ENCODE data around the gene ISM1.

The ISM1 gene

DNA sequence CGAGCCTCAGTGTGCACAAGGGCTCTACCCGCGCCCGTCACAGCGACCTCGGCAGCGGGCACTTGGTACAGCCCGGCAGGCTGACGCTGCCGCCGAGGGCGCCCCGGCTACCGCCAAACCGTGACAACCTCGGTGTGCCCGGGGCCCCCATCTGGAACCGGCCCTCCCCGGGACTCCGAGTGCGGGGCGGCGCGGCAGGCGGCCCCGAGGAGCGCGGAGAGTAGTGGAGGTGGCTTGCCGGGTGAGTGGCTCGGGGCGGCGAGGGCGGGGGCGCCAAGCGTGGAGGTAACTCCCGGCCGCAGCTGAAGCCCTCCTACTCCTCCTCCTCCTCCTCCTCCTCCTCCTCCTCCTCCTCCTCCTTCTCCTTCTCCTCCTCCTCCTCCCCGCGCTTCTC, at the start of gene ISM1:
Gene ISM1, plus strand, starts transcription at position 371 of the 394 bp plus-strand sequence. CDS start 503 bp downstream, outside the sequence.
- no peak for DNase-seq (ENCODE audit: low read depth)

DNA sequence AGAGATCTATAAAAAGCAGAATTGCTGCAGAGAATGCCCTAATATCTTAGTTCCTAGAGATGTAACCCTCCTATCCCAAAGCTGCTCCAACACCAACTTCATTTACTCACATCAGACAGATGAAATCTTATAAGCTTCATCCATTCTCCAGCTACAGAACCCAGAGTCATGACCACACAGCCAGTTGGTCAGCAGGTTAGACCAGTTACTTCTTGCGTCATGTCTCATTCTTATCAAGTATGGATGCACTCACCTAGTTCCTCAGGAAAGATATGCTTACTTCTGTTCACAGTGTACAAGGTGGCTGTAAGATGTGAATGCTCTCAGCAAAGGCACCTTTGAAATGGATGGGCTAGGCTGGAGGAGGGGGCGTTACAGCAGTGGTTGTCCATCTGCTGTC, 47.9 kb upstream of the ISM1 start:
- DNase-seq (ENCODE audit: low read depth), result no peak

DNA sequence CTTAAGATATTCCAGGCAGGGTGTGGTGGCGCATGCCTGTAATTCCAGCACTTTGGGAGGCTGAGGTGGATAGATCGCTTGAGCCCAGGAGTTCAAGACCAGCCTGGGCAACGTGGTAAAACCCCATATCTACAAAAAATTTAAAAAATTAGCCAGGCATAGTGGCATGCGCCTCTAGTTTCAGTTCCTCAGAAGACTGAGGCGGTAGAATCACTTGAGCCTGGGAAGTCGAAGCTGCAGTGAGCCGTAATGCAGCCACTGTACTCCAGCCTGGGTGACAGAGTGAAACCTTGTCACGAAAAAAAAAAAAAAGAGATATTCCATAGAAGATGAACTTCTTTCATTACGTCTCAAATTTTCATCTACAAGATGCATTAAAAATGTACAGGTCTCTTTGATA, 46.7 kb upstream of the ISM1 start:
- no peak for DNase-seq (ENCODE audit: low read depth)

DNA sequence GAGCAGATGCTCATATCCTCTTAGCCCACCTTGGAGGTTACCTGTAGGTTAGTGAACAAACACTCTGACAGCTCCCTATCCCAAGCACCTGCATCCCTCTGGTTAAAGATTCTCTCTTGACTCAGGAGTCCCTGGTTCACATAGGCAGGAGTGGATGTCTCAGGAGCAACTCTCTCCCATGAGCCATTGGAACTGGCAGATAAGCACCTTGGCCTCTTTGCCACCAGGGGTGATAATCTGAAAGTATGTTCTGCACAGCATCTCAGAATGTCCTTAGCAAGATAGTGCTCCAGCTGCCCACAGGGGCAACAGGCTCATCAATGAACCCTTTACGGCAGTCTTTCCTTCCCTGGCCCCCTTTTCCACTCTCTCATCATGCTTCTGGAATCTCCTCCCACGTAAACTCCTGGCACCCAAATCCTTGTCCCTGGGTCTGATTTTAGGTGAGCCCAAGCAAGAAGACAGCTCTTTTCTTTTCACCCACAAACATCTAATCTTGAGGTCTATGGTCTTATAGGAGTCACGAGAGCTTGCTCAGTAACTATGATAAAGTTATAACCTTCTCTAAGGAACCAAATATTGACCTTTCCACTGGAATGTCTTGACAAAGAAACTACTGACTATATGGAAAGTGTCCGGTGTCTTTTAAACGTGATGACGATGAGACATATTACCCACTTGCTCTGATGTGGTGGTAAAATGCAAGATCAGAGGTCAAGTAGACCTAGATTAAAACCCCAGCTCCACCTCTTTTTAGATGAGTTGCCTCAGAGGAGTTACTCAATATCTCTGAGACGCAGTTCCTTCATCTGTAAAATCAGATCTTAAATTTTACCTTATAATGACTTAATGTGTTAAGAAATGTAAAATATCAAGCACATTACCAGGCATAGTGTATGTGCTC, 39.8 kb upstream of the ISM1 start:
- DNase-seq (ENCODE audit: low read depth), result no peak

DNA sequence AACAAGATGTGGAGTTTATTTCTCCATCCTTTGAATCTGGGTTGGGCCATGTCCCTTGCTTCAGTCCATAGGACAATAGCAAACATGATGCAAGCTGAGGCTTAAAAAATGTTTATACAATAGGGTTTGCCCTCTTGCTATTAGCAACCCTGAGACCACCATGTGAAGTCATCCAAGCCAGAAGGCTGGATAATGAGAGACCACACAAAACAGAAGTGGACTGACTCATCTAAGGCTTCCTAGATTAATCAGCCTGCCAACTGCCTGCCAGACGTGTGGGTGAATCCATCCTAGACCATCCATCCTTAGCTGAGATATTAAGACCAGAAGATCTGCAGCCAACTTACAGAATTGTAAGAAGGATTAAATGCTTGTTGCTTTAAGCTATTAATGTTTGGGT, 38.1 kb upstream of the ISM1 start:
- no peak for DNase-seq (ENCODE audit: low read depth)

DNA sequence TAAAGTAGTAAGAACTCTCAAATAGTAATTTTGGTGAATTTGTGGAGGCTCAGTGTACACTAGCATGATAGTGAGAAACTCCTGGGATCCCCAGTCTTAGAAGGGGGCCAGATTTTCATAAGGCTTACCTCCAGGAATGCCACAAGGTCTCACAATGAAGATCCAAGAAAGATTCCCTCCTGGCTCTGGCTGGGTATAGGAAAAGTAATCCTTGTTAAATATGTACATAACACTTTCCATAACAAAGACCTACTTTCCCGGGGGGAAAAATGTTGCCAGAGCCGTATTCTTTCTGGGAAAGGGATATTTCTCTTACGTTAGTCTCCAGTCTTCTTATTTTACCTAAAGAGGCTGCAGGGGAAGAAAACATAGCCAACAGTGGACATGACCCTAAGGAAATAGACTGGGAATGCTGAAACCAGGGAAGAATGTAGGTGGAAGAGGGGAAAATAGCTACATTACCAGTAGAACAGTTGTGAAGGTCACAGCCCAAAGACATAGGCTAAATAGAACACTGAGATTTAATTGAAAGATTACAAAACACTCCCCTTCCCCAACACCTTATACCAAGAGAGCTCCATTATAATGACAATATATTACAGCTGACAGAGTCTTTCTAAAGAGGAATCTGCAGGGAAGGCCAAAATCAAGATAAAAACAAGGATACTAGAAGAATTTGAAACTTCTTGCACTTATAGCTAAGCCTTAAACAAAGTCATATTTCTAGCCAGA, 34.9 kb upstream of the ISM1 start:
- DNase-seq (ENCODE audit: low read depth), result no peak

DNA sequence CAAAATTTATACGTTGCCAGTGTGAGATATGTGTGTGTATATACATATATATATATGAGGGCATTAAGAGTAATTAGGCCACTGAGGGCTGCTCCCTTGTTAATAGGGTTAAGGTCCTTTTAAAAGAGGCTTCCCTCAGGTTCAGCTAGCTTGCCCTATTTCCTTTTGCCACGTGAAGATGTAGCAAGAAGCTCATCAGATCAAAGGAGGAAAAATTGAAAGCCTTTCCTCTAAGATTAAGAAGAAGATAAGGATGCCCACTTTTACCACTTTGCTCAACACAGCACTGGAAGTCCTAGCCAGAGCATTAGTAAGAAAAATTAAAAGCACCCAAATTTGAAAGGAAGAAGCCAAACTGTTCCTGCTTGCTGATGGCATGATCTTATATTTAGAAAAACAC, 33.2 kb upstream of the ISM1 start:
- no peak for DNase-seq (ENCODE audit: low read depth)

DNA sequence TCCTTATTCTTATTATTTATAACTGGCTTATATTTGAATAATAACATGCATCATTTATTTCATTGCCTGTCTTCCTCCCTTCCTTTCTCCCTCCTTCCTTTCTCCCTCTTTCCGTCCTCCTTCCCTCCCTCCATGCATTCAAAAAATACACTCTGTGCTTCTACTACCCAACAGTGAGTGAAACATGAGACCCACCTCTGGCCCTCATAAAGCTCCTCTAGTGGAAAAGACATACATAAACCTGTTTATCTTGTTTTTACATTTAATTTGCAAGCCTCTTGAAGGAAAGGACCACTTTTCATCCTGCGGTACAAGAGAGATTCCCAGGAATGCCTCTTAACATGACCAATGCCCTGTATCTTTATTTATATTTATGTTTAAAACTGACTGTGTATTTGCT, 21.8 kb upstream of the ISM1 start:
- DNase-seq (ENCODE audit: low read depth), result no peak

DNA sequence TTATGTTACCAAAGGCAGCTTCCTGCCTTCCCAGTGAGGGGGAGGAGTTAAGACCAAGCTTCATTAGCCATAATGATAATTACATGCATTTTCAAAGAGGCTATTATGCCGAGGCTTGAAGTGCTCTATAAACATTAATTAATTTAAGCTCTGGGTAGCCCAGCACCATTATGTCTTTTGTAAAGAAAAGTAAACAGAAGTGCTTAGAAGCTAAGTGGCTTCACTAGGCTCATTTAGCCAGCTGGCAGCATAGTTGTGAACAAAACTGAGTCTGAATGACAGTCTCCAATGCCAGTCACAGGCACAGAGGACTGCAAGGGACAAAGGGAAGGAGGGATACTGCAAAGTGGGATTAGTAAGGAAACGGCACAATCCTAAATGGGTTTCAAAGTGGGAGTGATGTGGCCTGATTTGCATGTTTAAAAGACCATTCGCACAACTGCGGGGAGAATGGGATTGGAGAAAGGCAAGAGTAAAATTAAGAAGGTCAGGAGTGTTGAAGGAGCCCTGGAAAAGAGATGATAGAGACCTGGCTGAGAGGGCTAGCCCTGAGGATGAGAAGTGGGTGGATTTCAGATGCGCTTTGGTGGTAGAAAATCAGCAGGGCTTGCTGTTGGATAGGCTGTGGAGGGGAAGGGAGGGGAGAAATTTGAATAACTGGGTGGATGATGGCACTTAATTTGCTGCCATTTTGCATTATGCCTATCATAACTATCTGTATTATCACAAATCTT, 20.1 kb upstream of the ISM1 start:
- DNase-seq (ENCODE audit: low read depth), result no peak

DNA sequence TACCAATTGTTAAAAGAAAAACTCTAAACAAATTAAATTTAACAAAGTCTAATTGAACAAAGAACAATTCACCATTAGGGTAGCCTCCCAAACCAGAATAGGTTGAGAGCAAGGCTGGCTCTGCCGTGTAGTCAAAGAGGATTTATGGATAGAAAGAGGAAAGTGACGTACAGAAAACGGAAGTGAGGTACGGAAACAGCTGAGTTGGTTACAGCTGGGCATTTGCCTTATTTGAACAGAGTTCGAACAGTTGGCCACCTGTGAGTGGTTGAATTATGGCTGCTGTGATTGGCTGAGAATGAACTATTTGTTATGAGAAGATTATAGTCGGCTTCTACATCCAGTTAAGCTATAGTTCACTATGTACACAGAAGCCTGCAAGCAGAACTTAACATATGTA, 18.5 kb upstream of the ISM1 start:
- no peak for DNase-seq (ENCODE audit: low read depth)

DNA sequence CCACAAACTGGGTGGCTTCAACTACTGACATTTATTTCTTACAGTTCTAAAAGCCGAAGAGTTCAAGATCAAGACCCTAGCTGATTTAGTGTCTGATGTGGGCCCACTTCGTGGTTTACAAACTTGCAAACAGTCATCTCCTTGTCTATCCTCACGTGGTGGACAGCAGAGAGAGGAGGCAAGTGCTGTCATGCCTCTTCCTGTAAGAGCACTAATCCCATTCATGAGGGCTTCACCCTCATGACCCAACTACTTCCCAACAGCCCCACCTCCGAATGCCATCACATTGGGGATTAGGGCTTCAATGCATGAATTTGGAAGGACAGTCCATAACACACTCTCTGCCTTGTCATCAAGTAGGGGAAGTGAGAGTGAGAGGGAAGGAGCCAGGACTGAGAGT, 15.6 kb upstream of the ISM1 start:
- no peak for DNase-seq (ENCODE audit: low read depth)

DNA sequence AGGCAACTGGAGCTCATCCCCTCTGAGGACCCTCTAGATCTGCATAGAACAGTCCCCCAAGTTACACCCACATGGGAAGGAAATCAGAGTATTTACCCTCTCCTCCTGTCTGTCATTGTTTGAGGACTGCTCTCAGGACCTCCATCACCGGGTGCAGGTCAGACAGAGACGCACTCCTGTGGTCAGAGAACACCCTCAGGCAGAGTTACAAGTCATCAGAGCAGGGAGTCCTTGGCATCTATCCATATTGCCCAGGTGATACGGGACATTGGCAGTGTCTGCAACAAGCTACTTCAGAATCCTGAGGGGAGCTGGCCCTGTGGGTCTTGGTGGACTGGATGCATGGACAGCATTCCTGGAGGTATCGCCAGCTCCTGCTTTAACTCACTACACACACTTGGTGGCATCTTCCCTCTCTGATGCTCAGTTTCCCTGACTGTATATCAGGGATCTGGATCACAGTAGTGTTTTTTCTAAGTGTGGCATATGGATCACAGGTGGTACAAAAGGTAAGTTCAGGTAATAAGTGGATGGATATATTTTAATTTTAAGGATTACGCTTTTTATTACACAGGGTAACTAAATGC, 15.1 kb upstream of the ISM1 start:
- no peak for DNase-seq (ENCODE audit: low read depth)

DNA sequence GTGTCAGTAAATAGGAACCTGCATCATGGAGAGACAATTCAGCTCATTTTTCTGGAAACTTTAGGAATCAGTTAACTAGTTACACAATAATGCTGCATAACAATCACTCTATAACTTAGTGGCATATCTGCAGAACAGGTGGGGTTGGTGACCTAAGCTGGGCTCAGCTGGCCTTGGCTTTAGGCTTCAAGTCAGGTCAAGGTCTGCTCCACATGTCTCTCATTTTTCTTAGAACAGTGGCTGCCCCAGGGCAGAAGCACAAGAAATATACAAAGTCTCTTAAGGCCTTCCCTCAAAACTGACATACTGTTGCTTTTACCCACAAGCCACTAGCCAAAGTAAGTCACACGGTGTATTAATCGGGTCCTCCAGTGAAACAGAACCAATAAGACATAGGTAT, 14.1 kb upstream of the ISM1 start:
- no peak for DNase-seq (ENCODE audit: low read depth)

DNA sequence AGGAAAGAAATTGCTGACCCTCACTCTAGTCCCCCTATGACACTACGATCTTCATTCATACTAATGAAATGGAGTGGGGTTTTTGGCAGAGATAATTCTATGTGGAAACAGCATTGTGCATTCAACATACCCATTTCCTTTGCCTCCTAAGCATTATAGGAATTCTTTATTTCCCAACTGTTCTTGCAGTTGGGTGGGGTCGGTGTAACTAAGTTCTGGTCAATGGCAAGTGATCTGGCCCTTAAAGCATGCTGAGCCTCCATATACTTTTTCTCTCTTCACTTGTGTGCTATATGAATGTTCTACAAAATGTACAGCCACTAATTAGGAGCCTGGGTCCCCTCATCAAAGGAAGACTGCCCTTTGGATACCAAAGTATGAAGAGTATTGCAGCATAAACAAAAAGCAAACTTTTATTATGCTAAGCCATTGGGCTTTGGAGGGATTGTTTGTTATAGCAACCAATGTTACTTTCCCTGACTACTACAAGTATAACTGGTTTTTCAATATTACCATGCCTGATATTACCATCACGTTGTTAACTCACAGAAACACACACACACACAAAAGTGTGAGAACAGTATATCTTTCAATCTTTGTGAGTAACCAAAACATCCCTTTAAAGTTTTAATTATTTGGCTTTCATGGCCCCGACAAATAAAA, 9.0 kb upstream of the ISM1 start:
- no peak for DNase-seq (ENCODE audit: low read depth)

DNA sequence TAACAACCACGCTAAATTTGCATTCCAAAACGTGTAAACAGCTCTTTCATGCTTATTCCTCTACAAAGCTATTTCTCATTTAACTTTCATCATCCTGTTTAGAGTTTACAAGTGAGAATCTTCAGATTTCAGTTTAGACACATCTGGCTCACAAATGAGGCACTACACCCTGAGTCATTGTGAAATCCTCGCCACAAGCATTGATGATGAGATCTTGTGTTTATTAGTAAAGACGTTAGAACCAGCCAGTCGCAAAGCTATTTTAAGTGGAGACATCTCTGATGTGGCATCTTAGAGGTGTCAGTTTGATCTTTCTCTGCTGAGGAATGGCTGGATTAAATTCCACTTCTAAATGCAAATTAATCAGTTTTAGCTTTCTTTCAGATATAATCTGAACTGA, 8.3 kb upstream of the ISM1 start:
- DNase-seq (ENCODE audit: low read depth), result peak; percentile 24

DNA sequence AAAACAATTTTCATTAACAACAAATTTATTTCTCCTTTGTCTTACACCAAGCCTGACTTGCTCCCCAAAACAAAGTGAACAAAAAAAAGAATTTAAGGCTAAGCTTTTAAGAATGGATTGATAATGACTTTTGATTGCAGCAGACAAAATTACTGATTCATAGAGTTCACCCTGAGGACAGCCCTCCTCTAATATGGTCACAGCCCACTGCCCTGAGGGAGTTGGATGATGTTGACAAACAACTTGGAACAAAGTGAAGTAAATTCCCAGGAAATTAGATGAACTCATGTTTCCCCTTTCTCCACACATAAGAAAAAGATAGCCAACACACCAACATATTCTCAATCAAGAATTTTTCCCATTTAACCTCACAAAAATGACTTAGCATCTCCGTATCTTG, 7.7 kb upstream of the ISM1 start:
- no peak for DNase-seq (ENCODE audit: low read depth)

DNA sequence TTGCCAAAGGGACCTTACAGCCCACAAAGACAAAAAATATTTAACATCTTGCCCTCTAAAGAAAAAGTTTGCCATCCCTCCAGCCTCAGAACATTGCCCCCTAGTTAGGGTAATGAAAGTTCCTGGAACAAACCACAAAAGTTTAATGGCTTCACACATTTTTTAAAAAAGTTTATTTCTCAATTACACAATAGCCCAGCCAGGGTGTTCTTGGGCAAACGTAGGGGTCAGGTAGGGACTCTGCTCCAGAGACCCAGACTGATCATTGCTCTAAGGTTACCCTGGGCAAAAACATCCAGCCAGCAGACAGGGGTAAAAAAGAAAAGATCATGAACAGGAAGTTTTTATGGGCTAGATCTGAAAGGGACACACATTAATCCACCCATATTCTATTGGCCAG, 4.5 kb upstream of the ISM1 start:
- no peak for DNase-seq (ENCODE audit: low read depth)

DNA sequence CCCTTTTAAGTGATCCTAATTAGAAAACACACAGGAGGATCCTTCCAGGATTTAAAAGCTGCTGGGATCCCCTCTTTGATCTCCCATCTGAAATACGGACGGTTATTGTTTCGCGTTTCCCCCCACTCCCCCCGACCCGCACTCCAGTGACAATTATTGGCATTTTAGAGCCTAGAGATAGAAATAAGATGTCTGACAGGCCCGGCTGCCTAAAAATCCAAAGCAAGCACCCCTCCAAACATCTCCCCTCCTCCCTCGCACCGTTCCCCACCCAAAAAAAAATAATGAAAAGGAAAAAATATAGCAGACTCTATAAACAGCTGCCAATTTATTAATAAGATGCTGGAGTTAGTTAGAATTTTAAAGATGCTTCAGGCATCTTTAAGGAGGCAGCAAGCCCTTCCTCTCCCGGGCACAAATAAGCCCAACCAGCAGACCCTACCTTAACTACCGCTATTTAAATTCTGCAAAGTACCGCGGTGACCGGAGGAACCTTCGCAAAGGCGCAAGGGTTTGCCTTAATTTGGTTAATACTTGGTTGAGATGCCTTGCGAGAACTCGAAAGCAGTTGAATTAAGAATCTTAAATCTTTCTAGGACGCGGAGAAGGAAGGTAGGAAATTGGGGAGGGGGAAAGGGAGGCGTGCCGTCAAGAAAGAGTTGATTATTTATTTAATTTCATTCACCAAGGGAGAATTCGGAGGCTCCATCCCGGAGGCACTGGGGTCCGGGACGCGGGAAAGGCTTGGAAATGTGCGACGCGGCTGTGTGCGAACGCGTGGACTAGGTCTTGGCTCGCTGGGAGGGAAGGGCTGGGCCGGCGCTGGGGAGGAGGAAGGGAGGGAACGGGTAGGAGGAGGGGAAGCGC, 1.5 kb upstream of the ISM1 start:
- no peak for DNase-seq (ENCODE audit: low read depth)

DNA sequence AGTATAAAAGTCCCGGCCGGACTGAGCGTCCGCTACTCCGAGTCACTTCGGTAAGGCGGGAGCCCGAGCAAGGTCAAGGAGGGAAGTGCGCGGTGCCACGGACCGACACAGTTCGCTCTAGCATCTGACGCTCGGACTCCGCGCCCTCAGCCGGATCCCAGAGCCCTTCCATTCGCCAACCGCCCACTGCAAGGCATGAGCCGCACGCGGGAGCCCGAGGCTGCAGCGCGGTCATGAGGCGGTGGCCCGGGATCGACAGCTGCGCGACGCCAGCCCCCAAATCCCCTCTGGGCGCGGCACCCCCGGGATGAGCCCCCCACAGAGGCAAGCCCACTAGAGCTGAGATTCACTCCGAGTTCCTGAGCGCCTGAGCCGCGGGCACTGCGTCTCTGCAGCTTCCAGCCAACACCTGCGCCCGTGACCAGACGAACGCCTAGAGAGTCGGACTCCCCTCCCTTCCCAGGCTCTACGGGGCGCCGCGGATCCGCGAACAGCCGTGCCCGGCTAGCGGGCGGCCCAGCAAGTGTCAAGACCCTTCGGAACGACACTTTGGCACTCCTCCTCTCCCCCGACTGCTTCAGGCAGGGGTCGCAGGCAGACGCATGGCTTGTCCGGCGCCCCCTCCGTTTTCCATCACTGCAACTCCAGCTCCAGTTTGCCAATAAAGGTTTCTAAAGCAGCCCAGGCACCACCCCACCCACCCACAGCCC, 725 bp upstream of the ISM1 start:
- DNase-seq (ENCODE audit: low read depth), result no peak

DNA sequence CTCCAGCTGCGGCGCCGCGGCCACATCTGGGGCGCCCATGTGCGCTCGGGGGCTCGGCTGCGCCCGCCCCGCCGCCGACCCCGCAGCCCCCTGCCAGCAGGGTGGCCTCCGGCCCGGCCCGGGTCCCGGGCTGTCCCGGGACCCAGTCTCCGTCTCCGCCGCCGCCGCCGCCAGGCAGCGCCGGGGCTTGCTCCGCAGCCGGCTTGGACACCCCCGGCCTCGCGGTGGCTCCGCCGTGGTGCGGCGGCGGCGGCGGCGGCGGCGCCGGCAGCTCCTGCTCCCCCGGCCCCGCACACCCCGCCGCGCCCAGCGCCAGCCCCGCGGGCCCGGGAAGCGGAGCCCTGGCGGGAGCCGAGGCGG, 219 bp downstream of the ISM1 start:
- DNase-seq (ENCODE audit: low read depth), result no peak

Data from GM04503 (cell line).